ENCODE data around the gene GPS1.

GPS1 gene

GRCh38 chr17:82081546-82081945, 29.8 kb downstream of the GPS1 start:
- no peak for DNase-seq

GRCh38 chr17:82081966-82082365, 30.3 kb downstream of the GPS1 start:
- no peak for DNase-seq

DNA sequence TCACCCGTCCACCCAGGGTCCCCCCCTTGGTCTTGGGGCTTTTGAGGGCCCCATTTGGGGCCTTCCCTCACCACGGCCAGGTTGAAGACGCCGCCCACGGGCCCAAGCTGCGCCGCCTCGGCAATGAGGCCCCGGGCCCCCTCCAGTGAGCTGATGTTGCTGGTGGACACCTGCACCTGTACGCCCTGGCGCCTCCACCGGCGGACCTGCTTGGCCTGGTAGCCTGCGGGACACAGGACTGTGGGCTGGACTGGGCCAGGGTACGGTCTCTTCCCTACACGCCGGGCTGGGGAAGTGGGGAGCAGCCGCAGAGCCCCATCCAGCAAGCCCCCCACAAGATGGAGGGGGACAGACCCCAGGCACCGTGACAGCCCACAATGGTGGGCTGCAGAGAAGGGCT, 30.8 kb downstream of the GPS1 start:
- no peak for DNase-seq

DNA sequence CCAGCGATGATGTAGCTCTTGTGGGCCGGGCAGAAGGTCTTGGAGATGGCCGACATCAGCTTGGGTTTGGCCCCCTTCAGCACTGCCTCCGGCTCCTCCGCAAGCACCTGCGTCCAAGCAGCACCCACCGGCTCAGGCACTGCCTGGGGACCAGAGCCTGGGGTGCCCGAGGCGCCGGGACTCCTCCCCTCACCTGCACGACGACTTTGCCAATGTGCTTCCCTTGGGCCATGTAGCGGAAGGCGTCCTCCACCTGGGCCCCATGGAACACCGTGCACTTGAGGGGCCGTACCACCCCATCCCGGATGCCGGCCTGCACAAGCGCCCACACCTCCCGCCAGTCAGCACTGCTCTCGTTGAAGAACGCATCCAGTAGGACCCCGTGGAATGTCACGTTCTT, 31.3 kb downstream of the GPS1 start:
- no peak for DNase-seq

DNA sequence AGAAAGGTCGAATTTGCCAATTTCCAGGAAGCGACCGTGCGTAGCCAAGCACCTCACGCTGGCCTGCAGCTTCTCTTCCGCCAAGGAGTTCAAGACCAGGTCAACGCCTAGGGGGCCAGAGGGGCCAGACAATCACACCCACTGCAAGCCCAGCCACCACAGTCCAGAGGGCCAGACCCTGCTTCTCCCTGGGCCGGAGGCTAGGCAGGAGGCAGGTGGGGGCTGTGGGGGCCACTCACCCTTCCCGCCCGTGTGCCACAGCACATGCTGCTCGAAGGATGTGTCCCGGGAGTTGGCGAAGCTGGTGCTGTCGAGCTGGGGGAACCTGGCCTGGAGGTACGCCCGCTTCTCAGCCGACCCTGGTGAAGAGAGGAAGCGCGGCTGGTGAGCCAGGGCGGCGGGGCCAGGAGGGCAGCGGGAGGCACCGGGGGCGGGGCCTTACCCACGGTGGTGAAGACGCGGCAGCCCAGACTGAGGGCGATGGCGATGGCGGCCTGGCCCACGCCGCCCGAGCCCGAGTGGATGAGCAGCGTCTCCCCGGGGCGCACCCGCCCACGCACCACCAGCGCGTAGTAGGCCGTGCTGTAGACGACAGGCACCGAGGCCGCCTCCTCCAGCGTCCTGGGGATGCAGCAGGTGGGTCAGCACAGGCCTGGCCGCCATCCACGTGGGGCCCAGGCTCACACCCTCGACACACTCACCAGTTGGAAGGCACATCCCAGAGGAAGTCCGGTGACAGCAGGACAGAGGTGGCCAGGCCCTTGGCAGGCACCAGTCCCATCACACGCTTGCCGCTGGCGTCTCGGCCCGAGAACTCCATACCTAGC, 32.0 kb downstream of the GPS1 start:
- no peak for DNase-seq

DNA sequence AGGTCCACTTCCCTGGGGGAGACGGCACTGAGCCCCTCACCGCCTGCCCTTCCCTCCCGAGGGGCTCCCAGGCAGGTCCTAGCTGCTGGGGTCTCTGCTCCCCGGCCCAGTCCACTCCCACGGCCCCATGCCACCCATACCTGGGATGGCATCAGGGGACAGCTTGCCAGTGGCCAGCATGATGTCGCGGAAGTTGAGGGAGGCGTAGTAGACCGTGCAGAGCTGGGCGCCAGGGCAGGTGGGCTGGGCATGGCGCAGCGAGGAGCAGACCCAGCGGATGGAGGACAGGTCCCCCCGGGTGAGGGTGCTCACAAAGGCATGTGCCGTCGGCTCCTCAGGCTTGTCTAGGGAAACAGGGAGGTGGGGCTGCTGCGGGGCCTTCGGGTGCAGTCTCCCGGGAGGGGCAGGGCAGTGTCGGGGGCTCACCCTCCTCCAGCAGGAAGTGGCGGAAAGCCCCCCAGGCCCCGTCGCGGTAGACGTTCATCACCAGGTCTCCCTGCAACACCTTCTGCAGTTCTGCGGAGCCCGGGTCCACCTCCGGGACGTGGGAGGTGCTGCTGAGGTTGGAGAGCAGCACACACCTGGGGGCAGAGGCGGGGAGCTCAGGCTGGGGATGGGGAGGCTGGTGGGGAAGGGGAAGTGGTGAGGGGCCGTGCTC, 32.8 kb downstream of the GPS1 start:
- no peak for DNase-seq

GRCh38 chr17:82085031-82085861, 33.5 kb downstream of the GPS1 start:
- no peak for DNase-seq

- DNase-seq, result no peak
These were observed 34.5 kb downstream of the GPS1 start for GRCh38 chr17:82085931-82086764.

- DNase-seq, result no peak
These were observed 35.5 kb downstream of the GPS1 start for GRCh38 chr17:82086941-82087906.

- no peak for DNase-seq
These were observed 36.5 kb downstream of the GPS1 start for GRCh38 chr17:82087961-82088837.

GRCh38 chr17:82088838-82089722, 37.4 kb downstream of the GPS1 start:
- no peak for DNase-seq

- DNase-seq, result no peak
These were observed 38.2 kb downstream of the GPS1 start for GRCh38 chr17:82089723-82090548.

DNA sequence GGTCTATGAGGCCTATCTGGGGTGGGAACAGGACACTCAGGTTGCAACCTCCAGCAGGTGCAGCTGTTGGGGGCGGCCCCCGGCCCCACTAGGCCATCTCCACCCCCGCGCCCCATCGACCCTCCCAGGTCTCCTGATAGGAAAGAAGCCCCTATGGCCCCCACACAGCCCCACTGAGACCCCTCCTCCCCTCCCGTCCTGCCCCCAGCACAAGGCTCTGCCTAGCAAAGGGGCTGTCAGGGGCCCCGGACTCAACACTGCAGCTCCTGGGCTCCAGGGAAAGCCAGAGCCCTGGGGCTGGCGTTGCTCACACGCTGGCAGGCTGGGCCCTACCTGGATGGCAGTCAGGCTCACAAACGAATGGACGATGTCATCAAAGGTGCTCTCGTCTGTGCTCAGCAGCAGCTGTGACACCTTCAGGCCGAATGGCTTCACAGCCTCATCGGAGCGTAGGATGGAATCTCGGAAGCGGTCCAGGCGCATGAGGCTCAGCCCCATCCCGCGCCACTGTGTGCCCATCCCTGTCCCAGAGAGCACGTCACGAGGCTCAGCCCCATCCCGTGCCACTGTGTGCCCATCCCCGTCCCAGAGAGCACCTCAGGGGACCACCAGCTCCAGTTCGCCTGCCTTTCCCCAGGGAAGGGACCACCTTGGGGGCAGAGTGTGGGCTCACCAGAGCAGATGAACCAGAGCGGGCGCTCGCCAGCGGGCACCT, 39.0 kb downstream of the GPS1 start:
- no peak for DNase-seq

DNA sequence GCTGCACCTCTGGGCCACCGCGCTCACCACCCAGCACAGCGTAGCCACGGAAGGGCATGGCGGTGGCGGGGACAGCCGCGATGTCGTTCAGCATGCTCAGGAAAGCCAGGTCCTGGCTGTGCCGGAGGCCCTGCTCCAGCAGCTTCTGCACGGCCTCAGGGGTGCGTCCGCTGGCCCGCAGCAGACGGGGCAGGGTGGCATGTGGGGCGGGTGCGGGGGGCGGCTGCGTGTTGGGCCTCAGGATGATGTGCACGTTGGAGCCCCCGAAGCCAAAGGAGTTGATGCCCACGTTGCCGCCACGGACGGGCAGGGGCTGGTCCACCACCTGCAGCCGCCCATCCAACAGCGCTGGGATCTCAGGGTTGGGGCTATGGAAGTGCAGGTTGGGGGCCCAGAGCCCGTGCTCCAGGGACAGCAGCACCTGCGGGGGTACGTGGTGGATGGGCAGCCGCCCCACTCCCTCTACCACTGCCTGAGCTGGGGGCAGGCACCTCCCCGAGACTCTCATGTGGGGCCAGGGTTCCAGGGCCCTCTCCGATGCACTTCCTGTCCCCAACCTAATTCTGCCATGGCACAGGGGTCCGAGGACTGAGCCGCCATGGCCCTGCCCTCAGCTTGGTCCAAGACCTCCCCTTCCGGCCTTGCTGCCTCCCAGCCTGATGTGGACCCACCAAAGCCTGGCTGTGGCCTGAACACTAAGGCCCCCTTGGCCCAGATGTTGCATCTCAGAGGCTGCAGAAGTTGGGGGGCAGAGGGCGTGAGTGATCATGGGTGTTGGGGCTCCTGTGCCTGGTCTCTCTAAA, 39.8 kb downstream of the GPS1 start:
- DNase-seq, result no peak

GRCh38 chr17:82092094-82092586, 40.4 kb downstream of the GPS1 start:
- DNase-seq, result no peak

GRCh38 chr17:82092628-82092994, 40.9 kb downstream of the GPS1 start:
- DNase-seq, result no peak

Measured in CD4-positive, alpha-beta T cell treated with Interferon alpha-2 for 1 hour (primary cell).